GM18867 (cell line): ENCODE measurements around the gene CCDC141.

Source experiments
- ATAC-seq: cut with Tn5 transposase; IDR thresholded peaks from one replicate; pipeline ENCODE4 v1.9.1; 2021; ENCODE audit warnings: mild to moderate bottlenecking, moderate library complexity; ENCODE audit not compliant: unreplicated experiment

CCDC141 gene

DNA sequence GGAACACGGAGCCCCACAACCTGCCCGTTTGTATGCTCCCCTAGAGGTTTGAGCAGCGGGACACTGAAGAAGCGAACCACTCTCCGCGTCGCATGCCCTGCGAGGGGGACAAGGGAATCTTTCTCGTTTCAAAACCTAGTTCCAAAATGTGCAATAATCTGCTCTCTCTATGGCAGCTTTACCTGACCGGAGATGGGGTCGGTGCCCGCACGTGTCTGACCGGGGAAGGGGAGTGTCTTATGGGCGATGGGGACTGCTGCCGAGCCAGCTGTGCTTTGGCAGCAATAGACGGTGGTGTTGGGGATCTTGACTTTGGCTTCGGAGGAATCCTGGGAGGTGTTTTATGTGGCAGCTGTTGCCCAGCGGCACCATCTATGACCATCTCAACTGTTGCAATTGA is 250.6 kb downstream of the CCDC141 start:
- no peak for ATAC-seq

DNA sequence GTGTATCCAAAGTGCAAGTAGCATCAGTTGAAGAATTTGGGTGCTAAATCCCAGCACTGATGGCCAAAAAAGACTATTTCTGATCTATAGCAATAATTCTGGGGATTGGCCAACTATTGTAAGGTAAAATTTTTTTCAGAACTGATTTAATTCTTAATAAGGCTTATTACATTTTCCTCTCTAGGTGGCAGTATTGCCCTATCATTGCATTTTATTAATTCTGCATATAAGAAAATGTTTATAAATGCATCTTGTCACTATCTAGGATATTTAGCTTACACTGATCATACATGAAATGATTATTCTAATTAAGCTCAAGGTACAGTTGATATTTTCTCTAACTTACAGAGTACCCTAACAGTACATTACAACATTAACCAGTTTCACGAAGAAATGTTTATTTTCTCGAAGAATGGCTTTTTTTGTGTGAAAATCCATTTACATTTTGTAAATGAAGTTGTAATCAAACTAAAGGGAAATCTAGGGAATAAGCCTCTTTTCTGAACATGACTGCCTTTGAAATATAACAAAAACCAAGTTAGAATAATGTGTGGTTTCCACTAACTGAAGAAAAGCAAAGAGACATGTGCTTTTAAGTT is 253.8 kb downstream of the CCDC141 start:
- peak; percentile 45 for ATAC-seq

GRCh38 chr2:178787934-178788333 is 262.0 kb downstream of the CCDC141 start:
- no peak for ATAC-seq

GRCh38 chr2:178787155-178787554 is 262.8 kb downstream of the CCDC141 start:
- ATAC-seq, result no peak

GRCh38 chr2:178783889-178784288 is 266.0 kb downstream of the CCDC141 start:
- no peak for ATAC-seq

DNA sequence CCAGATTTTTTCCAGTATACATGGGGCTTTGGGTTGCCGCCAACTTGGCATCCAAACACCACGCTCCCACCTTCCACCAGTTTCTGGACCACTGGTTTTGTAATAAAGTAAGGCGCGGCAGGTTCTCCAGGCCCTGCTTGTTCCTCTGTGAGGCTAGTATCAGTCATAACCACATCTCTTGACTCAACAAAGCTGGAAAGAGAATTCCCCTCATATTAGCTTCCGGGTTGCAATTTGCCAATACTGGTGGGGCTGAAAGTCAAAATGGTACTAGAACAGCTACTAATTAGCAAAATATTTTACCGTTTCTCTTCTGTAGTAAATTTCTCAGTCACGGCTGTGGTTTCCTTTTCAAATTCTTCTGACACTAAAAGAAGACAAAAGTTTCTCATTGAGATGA is 267.7 kb downstream of the CCDC141 start:
- peak; percentile 76 for ATAC-seq
